A172 (cell line): ENCODE measurements around the gene PPM1H. TPM values are rescaled to one million over a fixed set of nuclear protein-coding genes. Genes with fewer than 3 reads are reported as not detected.

ENCODE experiments used
- DNase-seq: peaks from one replicate; pipeline ENCODE4 v3.0.0-alpha.2; 2015; ENCODE audit warnings: low spot score
- total RNA-seq: library from RNA; depleted of rRNA; stranded (reverse); fragments of >200 nt; shearing (Covaris generic); gene quantifications from 2 replicates; pipeline ENCODE4 v1.2.3, GENCODE V29; 2014

PPM1H gene
- total RNA-seq, 1 experiment from 2014 or later = 9.2 TPM

DNA sequence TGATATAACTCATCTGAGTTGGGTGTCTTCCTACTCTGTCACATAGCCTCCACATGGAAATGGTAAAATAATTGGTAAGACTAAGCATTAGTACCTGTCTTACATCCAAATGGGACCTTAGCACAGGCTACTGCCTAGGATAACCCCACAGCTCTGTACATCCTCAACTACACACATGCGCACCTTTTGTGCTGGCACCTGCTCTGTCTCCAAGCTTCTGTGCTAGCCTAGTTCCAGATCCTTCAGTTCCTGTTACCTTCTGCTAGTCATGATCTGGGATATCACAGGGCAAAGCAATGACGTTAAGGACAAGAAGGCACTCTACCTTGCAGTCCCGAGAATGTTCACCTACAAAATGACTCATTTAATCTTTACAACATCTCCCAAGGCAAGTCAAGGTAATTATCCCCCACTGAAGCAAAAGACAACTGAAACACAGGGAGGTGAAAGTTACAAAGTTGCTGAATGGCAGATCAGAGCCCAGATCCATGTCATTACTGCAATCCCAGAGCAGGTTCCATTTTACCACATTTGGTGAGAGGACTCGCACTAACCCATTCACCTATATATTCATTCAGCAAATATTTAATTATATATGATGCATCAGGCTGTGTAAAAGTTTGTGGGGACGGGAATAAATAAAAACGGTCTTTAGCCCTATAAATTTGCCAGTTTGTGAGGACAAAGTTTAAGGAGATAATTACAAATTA lies 61.7 kb downstream of the PPM1H start:
- DNase-seq = no peak

DNA sequence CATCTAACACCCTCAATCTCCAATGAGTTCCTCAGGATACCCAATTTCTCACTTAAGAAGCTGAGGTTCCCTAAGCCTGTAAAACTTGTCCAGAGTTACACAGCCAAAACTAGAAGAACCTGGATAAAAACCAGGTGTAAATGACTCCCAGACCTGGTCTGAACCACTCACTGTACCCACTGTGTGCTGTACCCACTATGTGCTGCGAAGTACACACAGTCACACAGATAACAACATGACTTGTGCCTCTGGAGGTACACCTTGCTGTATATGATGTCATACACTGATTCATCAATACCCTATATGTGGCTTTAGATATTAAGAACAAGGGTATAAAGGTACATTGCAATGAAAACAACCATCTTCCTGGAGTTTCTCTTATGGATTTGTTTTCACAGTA lies 66.1 kb downstream of the PPM1H start:
- no peak for DNase-seq

DNA sequence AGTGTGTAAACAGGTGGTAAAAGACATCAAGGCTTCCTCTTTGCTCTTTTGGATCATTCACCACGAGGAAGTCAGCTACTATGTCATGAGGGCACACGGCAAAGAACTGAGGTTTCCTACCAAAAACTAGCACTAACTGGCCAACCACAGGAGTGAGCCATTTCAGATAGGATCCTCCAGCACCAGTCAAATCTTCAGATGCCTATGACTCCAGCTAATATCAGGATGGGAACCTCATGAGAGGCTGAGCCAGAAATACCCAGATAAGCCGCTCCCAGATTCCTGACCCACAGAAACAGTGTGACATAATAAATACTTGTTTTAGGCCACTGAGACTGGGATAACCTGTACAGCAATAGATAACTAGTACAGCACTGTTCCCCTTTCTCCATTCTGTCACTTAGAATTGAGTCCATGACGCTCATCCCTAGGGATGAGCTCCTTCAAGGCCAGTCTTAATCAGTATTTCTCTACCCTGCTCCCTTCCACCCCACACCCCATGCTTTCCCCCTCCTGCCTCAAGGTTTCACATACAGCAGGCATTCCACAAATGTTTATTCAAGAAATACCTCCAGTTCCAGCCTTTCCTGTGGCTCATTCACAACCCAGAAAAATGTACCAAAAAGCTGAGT lies 68.4 kb downstream of the PPM1H start:
- DNase-seq = peak; percentile 86

DNA sequence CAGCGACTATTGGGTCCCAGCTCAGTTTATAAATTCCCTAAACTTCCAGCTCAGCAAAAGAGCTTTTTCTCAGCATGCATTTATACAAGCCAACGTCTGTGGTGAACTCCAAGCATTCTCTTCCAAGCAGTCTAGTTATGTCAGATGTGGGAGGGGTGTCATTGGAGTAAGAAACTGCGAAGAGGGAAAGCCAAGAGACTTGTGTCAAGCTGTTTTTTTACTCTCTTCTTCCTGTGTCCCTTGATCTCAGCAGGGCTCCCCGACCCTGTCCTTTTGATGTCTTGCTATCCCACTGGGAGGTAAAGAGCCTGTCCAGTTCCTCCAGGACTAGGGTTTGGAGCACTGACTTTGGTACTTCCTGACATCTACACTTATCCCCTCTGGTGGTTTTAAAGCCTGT lies 69.0 kb downstream of the PPM1H start:
- DNase-seq = peak; percentile 22

DNA sequence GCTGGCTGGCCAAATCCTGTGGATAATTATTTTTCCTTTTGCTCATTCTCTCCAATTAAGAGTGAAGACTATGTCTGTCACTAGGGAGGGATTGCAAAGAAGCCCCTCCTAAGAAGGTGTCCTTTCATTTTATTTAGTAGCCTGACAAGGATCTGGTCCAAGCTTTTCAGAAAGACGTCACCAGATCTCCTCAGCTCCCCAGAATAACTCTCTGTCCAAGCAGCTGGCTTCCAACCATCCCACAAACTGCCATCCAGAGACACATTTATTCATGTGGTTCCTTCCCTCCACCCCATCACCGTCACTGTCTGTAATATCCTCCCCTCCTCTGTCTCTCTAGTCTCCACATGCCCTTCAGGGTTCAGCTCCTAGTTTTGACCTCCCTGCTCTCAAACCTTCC lies 69.9 kb downstream of the PPM1H start:
- DNase-seq = no peak

DNA sequence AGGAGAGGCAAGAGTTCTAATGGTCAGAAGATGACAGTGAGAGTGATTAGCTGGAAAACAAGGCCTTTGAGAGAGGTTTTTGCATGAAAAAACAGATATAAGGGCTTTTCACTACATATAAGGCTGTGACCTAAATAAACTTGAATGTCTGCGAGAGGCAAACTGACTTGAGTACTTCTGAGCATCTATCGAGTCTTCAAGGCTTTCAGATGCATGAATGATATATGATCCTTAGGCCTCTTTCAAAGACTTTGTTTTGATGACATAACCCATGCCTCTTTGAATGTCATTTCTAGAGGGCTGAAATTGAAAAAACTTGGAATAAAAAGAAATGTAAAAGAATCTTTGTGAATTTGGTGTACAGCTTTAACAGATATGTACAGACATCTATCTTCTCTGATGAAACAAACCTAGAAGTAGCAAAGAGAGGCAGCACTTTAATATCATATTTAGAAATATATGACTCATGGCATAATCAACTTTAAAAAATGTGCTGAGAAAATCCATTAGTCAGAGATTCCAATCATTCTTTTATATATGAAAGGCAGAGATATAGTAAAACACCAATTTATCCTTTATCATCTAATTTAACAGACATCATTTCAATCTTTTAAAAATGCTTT lies 72.6 kb downstream of the PPM1H start:
- DNase-seq = peak; percentile 58

DNA sequence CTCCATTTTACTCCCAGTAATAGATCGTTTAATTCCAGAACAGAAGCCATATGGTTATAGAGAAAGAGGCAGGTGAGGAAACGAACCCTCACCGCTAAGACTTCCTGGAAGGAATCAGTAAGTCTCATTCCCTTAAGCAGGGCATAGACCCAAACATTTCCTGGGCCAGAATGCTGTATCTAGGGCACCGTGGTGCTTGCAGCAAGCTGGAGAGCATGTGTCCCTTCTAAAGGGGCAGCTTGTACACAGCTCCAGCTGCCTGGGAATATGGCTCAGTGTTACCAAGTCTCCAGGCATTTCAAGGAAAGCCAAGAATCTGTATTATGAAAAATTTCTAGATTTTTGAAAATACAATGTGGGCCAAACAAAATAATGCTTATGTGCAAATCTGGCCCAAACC lies 73.4 kb downstream of the PPM1H start:
- no peak for DNase-seq

DNA sequence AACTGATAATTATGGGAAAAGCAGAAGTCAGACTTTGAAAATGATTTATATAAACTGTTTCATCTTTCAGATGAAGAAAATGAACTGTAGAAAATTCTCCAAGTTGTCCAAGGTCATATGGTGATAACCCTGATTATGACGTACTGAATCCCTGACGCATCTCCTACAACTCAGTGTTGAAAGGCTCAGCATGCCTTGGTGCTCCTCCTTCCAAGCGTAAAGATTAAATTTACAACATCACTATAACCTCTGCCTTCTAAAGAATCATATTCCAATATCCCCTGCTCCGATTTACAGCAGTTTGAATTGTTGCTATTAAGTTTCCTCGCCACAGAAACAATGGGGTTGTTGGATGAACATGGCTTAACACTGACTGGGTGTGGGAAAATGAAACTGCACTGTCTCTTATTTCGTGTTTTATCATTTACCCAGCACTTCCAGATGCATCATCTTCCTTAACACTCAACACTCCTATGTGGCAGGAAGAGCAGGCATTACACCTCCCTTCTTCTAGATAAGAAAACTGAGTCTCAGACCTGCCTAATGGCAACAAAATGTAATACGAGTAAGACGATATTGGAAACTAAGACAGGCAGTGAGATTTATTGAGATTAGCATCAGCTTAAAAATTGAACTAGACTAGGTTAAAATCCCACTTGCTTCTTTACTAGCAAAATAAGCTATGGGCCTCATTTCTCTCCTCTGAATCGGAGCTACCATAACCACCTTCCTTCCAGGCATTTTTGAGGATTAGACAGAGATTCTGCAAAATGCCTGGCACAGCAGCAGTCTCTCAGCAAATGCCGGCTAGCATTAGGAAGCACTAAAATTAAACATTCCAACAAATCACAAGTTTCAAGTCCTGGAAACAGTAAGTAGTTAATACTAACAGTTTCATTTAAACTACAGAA lies 74.2 kb downstream of the PPM1H start:
- peak; percentile 43 for DNase-seq

DNA sequence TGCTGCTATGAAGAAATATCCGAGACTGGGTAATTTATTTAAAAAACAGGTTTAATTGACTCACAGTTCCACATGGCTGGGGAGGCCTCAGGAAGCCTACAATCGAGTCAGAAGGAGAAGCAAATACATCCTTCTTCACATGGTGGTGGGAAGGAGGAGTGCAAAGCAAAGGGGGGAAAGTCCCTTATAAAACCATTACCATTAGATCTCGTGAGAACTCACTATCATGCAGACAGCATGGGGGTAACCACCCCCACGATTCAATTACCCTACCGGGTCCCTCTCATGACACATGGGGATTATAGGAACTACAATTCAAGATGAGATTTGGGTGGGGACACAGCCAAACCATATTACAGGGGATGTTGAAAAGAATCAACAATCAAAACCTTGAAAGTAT lies 74.9 kb downstream of the PPM1H start:
- no peak for DNase-seq

DNA sequence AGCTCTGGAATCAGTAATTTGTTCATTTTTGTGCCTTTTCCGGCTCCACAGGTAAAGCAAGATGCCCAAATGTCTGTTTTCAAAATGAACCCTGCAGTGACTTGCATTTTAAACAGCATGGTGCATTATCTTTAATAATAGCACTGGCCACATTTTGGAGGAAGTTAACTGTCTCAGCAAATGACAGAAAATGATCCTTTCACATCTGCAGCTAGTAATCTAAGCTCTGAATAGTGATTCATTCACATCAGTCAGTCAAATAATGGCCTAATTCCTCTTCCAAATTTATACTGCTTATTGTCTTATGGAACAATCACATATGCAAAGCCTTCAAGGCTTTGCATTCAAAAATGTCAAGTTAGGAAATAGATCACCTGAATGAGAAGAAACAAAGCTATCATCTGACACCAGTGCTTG lies 75.6 kb downstream of the PPM1H start:
- no peak for DNase-seq

DNA sequence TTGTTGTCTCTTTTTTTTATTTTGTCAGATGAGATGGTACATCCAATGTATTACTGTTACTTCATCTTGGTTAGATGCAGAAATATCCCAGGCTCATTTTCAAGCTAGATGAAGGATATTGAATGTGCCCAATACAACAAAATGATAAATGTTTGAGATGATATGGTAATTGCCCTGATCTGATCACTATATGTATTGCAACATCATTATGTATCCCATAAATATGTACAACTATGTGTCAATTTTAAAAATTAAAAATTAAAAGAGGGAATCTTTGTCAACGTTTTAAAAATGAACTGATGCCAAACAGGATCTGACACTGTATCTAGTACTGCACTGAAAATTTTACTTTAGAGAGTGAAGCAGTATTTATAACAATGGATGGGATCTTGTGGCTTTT lies 78.5 kb downstream of the PPM1H start:
- no peak for DNase-seq

DNA sequence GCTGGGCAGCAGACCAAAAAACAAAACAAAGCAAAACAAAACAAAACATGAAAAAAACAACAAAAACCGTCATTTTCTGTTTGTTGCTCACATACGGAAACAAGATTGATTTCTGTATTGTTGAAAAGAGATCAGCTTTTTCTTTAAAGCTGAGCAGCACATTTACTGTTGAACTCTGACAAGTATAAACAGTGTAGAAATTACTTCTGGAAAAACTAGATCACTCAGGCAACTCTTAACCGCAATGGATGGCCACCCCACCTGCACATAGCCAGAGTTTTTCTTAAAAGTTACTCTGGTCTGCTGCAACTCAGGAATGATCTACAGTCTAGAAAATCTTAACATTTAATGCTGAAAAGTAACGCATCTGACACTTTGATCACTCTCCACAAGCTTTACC lies 80.9 kb downstream of the PPM1H start:
- no peak for DNase-seq

DNA sequence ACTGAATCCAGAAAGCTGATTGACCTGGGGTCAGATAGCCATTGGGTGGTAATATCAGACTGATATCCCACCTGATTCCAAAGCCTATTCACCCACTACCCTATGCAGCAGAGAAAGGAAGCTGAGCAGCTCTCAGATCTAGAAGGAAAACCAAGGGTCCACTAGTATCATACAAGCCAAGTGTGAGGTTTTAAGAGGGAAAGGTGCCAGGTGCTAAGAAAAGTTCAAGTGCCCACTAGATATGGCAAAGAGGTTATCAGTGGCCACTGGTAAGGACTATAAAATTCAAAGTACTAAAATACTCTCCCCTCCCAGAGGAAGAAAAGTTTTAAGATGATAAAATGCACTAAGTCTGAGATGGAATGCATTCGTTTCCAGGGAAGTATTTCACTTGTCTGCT lies 85.6 kb downstream of the PPM1H start:
- no peak for DNase-seq

DNA sequence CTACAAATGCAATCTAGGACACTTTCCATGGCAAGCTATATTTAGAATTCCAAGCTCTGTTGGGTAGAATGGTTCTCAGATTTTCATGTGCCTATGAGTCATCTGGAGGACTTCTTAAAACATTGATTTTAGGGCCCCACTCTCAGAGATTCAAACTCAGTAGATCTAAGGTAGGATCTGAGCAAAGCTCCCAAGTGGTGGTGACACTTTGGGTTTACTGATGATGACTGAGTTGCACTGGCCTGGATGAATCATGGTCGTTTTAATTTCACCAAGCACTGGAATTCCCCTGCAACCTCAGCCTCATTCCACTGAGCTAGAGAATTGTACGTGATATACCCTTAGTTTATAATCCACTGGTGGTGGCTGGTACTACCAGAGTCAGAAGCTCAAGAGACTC lies 86.5 kb downstream of the PPM1H start:
- peak; percentile 92 for DNase-seq

DNA sequence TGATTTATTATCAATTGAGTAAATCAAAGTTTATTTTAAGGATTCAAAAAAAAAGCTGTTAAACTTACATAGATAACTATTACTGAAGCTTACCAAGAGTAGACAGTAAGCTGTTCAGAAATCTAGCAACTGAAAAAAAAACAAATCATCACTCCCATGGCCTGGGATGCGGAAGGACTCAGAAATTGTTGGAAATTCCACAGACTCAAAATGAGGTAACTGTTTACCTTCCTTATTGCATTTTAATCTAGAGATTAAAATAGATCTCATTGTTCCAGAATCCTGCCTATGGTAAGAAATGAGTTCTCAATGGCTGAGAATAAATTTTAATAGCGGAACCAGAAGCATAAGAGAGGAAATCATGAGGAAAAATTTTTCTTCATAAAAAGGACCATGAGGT lies 87.2 kb downstream of the PPM1H start:
- no peak for DNase-seq

DNA sequence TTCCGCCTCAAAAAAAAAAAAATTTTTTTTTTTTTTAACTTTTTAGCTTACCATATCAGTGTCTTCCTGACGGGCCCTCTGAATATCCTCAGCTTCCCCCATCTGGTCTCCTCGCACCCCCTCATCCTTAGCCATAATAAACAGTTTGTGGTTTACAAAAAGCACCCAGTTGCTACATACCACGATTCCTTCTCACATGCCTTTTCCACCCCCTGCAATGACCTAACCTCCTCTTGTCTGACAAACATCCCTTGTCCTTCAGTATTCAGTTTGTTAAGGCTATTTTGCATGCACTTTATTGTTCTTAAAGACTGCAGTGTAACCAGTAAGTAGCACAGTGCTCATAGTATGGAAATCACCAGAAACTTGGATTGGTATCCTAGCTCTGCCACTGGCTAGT lies 88.5 kb downstream of the PPM1H start:
- peak; percentile 41 for DNase-seq

DNA sequence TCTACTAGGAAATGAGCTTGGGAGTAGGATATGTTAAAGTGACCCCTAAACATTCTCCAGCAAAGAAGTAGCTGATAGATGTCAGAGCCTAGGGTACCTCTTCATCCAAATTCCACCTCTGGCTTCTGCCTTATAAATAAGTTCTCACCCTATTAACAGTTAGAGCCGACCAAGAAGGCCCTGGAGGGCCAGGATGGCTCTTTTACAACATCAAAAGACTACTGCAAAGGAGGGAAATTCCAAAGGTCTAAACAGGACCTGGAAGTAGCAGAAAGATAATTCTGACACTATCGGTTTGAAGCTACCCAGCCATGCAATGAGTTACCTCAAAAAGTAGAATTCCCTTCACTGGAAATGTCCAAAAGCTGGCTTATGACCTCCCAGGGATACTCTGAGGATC lies 90.0 kb downstream of the PPM1H start:
- DNase-seq = no peak

DNA sequence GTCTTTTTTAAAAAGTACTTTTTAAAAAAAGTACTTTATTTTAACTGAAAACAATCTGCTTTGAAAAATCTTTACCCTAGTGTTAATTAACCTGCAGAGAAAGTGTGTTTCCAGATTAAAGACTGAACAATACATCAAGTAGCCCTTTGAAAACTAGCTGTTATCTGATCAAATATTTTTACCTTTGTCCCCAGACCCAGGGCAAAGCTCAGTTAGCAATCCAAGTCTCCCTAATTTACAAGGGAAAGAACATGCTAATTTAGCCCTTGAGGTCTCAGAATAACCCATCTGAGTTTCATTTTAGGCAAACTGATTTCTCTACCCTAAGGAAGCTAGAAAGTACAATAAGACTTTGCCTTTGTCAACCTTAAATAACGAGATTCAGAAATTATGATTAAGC lies 91.2 kb downstream of the PPM1H start:
- DNase-seq = no peak

DNA sequence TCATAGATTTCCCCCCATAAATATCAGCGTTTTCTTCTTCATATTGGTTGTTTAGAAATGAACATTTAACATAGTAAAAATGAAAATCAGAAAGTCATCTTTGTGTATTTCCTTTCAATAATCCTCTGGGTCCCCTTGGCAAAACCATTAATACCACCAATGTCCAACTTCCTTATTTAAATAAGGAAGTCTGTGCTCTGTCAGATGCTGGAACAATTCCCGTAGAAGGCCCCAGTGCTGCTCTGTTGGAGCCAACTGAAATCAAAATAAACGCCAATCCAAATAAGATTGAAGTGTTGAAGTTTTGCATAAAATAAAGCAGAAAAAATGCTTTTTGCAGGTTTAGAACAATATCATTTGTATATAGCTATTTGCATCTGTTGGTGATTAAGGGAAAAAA lies 93.1 kb downstream of the PPM1H start:
- no peak for DNase-seq

DNA sequence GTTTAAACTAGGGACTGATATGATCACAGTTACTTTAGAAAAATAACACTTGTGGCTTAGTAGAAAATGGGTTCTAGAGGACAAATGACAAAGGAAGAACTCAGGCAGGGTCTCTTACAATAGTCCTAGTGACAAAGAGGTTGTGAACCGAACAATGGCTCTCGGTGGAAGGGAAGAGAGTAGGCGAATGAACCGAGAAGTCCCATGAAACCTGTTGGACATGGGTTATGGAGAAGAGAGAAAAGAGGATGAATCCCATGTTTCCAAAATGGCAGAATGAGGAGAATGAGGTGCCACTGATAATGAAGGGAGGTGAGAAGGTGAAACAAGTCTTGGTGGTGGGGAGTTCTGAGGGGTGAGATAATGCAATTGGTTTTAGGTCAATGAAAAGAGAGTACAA lies 94.1 kb downstream of the PPM1H start:
- DNase-seq = no peak

DNA sequence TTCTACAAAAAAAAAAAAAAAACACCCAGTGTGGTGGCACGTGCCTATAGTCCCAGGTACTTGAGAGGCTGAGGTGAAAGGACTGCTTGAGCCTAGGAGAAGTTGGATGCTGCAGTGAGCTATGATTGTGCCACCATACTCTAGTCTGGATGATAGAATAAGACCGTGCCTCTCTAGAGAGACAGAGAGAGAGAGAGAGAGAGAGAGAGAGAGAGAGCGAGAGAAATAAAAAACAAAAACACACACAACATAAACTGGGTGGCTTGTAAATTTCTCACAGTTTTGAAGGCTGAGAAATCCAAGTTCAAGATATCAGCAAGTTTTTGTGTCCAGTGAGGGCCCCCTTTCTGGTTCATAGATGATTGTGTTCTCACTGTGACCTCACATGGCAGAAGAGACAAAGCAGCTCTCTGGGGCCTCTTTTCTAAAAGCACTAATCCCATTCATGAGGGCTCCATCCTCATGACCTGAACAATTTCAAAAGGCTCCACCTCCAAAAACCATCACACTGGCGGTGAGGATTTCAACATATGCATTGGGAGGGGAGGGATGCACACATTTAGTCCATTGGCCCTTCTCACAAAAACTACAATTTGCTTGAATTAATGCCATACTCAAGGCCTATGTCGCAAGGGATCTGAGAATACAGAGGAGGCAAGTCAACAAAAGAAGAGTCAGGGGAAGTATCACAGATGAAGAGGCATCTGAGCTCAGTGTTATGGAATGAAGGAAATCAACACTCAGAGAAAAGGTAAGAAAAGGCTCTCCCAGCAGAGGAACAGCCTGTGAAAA lies 94.9 kb downstream of the PPM1H start:
- DNase-seq = no peak
